K562 (cell line): Measurements from ENCODE around the gene CHMP2A. TPM values are rescaled to one million over a fixed set of nuclear protein-coding genes. Genes with fewer than 3 reads are reported as not detected.

Source experiments
- FOXP4 ChIP-seq: sonication (generic); formaldehyde crosslinking; IDR thresholded peaks from 2 replicates; pipeline ENCODE4 v1.8.0; 2022; ENCODE audit warnings: mild to moderate bottlenecking, missing genetic modification reagents, borderline replicate concordance
- JUN ChIP-seq, 2 experiments: sonication (generic) in 1 of 2; formaldehyde crosslinking in 1 of 2; IDR thresholded peaks; 2 replicates each; pipeline versions ENCODE4 v1.6.1 to v1.8.0; 2012 to 2022; ENCODE audit warnings: borderline replicate concordance in 2 of 2, mild to moderate bottlenecking in 2 of 2, improper control_type of control experiment in 1 of 2, low read depth in 1 of 2, low read length in 1 of 2, missing genetic modification reagents in 1 of 2
- MYC ChIP-seq, 2 experiments: fragments of 250-450 bp in 1 of 2; sonication (Bioruptor Pico) in 1 of 2; IDR thresholded peaks; 2 replicates each; pipeline versions ENCODE4 v1.5.1 to v1.6.1; 2012 to 2021; ENCODE audit warnings: low read depth in 2 of 2, borderline replicate concordance in 1 of 2, improper control_type of control experiment in 1 of 2, low read length in 1 of 2, mild to moderate bottlenecking in 1 of 2, moderate library complexity in 1 of 2
- RCOR1 ChIP-seq, 2 experiments: IDR thresholded peaks; 2 replicates each; pipeline ENCODE4 v1.6.1; 2012; ENCODE audit warnings: low read depth in 2 of 2, low read length in 2 of 2, borderline replicate concordance in 1 of 2, improper control_type of control experiment in 1 of 2
- SIX5 ChIP-seq, 2 experiments: IDR thresholded peaks; 2 replicates each; pipeline ENCODE4 v1.6.1; 2011; ENCODE audit warnings: low read length in 2 of 2, borderline replicate concordance in 1 of 2, low read depth in 1 of 2, mild to moderate bottlenecking in 1 of 2, moderate library complexity in 1 of 2; ENCODE audit not compliant: insufficient read depth in 1 of 2
- ZKSCAN1 ChIP-seq: fragments of 150-350 bp; IDR thresholded peaks from 2 replicates; pipeline ENCODE4 v1.6.1; 2016; ENCODE audit warnings: low read depth, low read length
- polyA plus RNA-seq, 8 experiments: library from polyadenylated mRNA; depleted of rRNA in 4 of 8; stranded (reverse) in 5 of 8; unstranded in 3 of 8; fragments of >200 nt; fragmentation: Nextera tagmentation in 2 of 8; fragmentation: Illumina TruSeq in 1 of 8; extraction: Ambion mirVana in 2 of 8; extraction: Trizol in 1 of 8; gene quantifications; 2 replicates each; pipeline versions ENCODE4 v1.2.1 to v1.2.3, GENCODE V29; 2011 to 2014; ENCODE audit warnings: inconsistent platforms in 1 of 8, missing spikeins in 1 of 8
- total RNA-seq, 7 experiments: library from RNA; depleted of rRNA in 6 of 7; stranded (reverse); fragments of >200 nt in 6 of 7; fragmentation: Illumina TruSeq in 2 of 7; extraction: Trizol in 2 of 7; gene quantifications; 2 replicates each; pipeline versions ENCODE4 v1.2.1 to v1.2.3, GENCODE V29; 2011 to 2021; ENCODE audit warnings: low replicate concordance in 1 of 7
- TF ChIP-seq, protein P1 (sequence below): fragments of 450-650 bp; IDR thresholded peaks from 2 replicates; pipeline ENCODE4 v1.6.1; 2016
- TF ChIP-seq, protein P2 (sequence below), 2 experiments: fragments of 450-650 bp; formaldehyde crosslinking in 1 of 2; IDR thresholded peaks; 2 replicates each; pipeline versions ENCODE4 v1.4.0 to v1.6.1; 2014 to 2020; ENCODE audit warnings: mild to moderate bottlenecking in 2 of 2, borderline replicate concordance in 1 of 2, low read depth in 1 of 2

The CHMP2A gene
- total and polyA plus RNA-seq, 9 of the 15 experiments (the other 6 are each of a cell fraction or from before 2014, with no cell fraction given), result 57.6 to 159 (median 87.2) TPM

DNA sequence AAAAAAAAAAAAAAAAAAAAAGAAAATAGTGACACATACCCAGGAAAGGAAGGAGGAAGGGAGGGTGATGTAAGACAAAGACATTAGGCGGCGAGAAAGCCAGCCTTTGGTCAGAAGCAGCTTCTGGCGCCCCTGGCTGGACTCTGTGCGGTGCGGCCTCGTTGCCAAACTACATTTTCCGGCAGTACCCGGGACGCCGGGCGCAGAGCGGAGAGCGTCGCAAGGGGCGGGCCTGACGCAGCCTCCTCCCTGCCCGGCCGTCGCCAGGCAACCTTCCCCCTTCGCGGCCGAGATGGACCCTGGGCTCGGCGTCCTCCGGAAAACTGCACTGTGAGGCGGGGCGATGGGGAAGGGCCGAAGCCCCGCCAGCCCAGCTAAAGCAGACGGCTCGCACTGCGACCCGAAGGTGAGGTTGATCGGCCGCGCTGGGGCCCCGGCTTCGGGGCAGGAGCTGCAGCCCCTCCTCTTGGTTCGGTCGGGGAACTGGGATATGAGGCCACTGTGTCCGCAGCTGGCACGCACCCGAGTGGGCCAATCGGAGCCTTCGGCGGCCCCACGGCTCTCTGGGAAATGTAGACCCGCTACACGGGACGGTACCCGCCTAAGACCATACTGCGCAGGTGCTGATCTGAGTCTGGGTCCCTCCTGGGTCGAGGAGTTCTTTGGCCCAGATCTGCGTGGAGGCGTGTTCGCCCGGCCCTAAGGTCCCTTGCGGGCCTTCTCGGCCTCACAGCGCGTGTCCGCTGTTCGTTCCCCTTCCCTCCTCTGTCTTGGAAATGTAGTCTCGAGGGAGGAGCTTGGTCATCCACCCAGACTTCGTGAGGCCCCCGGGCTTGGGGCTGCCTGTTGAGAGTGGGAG, 20.5 kb upstream of the CHMP2A start (continued):
- 0 out of 2 replicates have a peak, but pooled peaks have one; percentile 18 for TF ChIP-seq JUN (IDR thresholded peaks at IDR 0.05; ENCODE audit: borderline replicate concordance, low read depth, low read length)
- TF ChIP-seq JUN (CRISPR knock-in tag; IDR thresholded peaks at IDR 0.05; ENCODE audit: borderline replicate concordance), result no peak
- 0 out of 2 replicates have a peak, but pooled peaks have one; percentile 50 for TF ChIP-seq FOXP4 (CRISPR knock-in tag)
- TF ChIP-seq, protein P1, sequence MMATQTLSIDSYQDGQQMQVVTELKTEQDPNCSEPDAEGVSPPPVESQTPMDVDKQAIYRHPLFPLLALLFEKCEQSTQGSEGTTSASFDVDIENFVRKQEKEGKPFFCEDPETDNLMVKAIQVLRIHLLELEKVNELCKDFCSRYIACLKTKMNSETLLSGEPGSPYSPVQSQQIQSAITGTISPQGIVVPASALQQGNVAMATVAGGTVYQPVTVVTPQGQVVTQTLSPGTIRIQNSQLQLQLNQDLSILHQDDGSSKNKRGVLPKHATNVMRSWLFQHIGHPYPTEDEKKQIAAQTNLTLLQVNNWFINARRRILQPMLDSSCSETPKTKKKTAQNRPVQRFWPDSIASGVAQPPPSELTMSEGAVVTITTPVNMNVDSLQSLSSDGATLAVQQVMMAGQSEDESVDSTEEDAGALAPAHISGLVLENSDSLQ, result peak; percentile 18
- TF ChIP-seq, protein P2, sequence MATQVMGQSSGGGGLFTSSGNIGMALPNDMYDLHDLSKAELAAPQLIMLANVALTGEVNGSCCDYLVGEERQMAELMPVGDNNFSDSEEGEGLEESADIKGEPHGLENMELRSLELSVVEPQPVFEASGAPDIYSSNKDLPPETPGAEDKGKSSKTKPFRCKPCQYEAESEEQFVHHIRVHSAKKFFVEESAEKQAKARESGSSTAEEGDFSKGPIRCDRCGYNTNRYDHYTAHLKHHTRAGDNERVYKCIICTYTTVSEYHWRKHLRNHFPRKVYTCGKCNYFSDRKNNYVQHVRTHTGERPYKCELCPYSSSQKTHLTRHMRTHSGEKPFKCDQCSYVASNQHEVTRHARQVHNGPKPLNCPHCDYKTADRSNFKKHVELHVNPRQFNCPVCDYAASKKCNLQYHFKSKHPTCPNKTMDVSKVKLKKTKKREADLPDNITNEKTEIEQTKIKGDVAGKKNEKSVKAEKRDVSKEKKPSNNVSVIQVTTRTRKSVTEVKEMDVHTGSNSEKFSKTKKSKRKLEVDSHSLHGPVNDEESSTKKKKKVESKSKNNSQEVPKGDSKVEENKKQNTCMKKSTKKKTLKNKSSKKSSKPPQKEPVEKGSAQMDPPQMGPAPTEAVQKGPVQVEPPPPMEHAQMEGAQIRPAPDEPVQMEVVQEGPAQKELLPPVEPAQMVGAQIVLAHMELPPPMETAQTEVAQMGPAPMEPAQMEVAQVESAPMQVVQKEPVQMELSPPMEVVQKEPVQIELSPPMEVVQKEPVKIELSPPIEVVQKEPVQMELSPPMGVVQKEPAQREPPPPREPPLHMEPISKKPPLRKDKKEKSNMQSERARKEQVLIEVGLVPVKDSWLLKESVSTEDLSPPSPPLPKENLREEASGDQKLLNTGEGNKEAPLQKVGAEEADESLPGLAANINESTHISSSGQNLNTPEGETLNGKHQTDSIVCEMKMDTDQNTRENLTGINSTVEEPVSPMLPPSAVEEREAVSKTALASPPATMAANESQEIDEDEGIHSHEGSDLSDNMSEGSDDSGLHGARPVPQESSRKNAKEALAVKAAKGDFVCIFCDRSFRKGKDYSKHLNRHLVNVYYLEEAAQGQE (IDR thresholded peaks at IDR 0.05; ENCODE audit: borderline replicate concordance), result peak; percentile 53
- TF ChIP-seq, protein P2 (CRISPR knock-in tag; IDR thresholded peaks at IDR 0.05; ENCODE audit: low read depth), result peak; percentile 81
- TF ChIP-seq MYC (IDR thresholded peaks at IDR 0.05; ENCODE audit: low read depth, low read length), result peak; percentile 68
- peak; percentile 61; the same call in 1 of the 2 replicates for TF ChIP-seq MYC (CRISPR knock-in tag; IDR thresholded peaks at IDR 0.05; ENCODE audit: borderline replicate concordance, low read depth)
- 0 out of 2 replicates have a peak, but pooled peaks have one; percentile 23 for TF ChIP-seq ZKSCAN1
- peak in 1 of 2 experiments; percentile 2; a peak in 1 of 4 replicates for TF ChIP-seq RCOR1 (IDR thresholded peaks at IDR 0.05; ENCODE audit: borderline replicate concordance in 1 of 2, low read depth in 2 of 2, low read length in 2 of 2)
- peak; percentile 91 to 94 for TF ChIP-seq SIX5 (IDR thresholded peaks at IDR 0.05; ENCODE audit: borderline replicate concordance in 1 of 2, insufficient read depth in 1 of 2, low read depth in 1 of 2, low read length in 2 of 2)
